Measurements from ENCODE around the gene HVCN1. TPM values are rescaled to one million over a fixed set of nuclear protein-coding genes. Genes with fewer than 3 reads are reported as not detected.
"Not testable (repeated sequence)": the region's sequence is repeated elsewhere in the genome, so short reads cannot be mapped to it uniquely, and the experiment has no call there.

Gene HVCN1
- total RNA-seq, 1 experiment from 2014 or later = 0.23 TPM

- H3K27me3 ChIP-seq (replicated peaks; ENCODE audit: control insufficient read depth, insufficient read depth, low read length) = no peaks in the 10 kb centered on the region
- CTCF ChIA-PET = interaction anchor here (0.6 kb wide), 1 partner anchor 43 kb away, joined by 3 read pairs; no protein-coding TSS in a partner anchor
- no peak overlapping the region for H3K4me3 Mint-ChIP-seq (ENCODE audit: unreplicated experiment)
- H3K36me3 Mint-ChIP-seq (ENCODE audit: insufficient read depth, unreplicated experiment) = peaks cover 93% of the 10 kb centered on the region
- no TSS peak for BruUV-seq (replicated peaks)
- no peaks in the 10 kb centered on the region for H3K9me3 ChIP-seq
- H3K4me1 ChIP-seq = no peaks in the 10 kb centered on the region
- H3K27ac Mint-ChIP-seq (ENCODE audit: unreplicated experiment) = no peak overlapping the region
- no peaks in the 10 kb centered on the region for H3K4me1 Mint-ChIP-seq (ENCODE audit: low read depth, unreplicated experiment)
- TF ChIP-seq CTCF (IDR thresholded peaks at IDR 0.05; ENCODE audit: insufficient read depth in 1 of 2, low read depth in 1 of 2, low read length in 1 of 2, severe bottlenecking in 1 of 2, unreplicated experiment in 1 of 2) = no peak
- no peaks in the 10 kb centered on the region for H3K27me3 Mint-ChIP-seq (ENCODE audit: insufficient read depth, unreplicated experiment)
- H3K9me3 Mint-ChIP-seq (ENCODE audit: unreplicated experiment) = no peaks in the 10 kb centered on the region
- no peak for DNase-seq
- H3K36me3 ChIP-seq (ENCODE audit: control insufficient read depth, insufficient read depth, low read length) = peaks cover 4% of the 10 kb centered on the region
- intact Hi-C loops (cut with micrococcal nuclease; ENCODE audit: unreplicated experiment) = no loop called here
- H3K4me3 ChIP-seq (ENCODE audit: low read depth, low read length) = no peak overlapping the region
- POLR2A ChIA-PET = no interaction called here
Measured at GRCh38 chr12:110726028-110726427, 37.1 kb upstream of the HVCN1 start.

- POLR2A ChIA-PET = no interaction called here
- DNase-seq = no peak
- H3K27me3 Mint-ChIP-seq (ENCODE audit: insufficient read depth, unreplicated experiment) = no peaks in the 10 kb centered on the region
- peaks cover 93% of the 10 kb centered on the region for H3K36me3 Mint-ChIP-seq (ENCODE audit: insufficient read depth, unreplicated experiment)
- Histone ChIP-seq H3K27me3 (replicated peaks; ENCODE audit: control insufficient read depth, insufficient read depth, low read length) (no peaks in the 10 kb centered on the region), H3K4me1 (no peaks in the 10 kb centered on the region), H3K4me3 (ENCODE audit: low read depth, low read length) (no peak overlapping the region), H3K36me3 (ENCODE audit: control insufficient read depth, insufficient read depth, low read length) (peaks cover 4% of the 10 kb centered on the region), H3K9me3 (no peaks in the 10 kb centered on the region)
- no peaks in the 10 kb centered on the region for H3K4me1 Mint-ChIP-seq (ENCODE audit: low read depth, unreplicated experiment)
- CTCF ChIA-PET = no interaction called here
- H3K9me3 Mint-ChIP-seq (ENCODE audit: unreplicated experiment) = no peaks in the 10 kb centered on the region
- intact Hi-C loops (cut with micrococcal nuclease; ENCODE audit: unreplicated experiment) = no loop called here
- no peak overlapping the region for H3K4me3 Mint-ChIP-seq (ENCODE audit: unreplicated experiment)
- BruUV-seq (replicated peaks) = no TSS peak
- no peak for TF ChIP-seq CTCF (IDR thresholded peaks at IDR 0.05; ENCODE audit: insufficient read depth in 1 of 2, low read depth in 1 of 2, low read length in 1 of 2, severe bottlenecking in 1 of 2, unreplicated experiment in 1 of 2)
- no peak overlapping the region for H3K27ac Mint-ChIP-seq (ENCODE audit: unreplicated experiment)
Measured at GRCh38 chr12:110725267-110725666, 36.4 kb upstream of the HVCN1 start.

- POLR2A ChIA-PET; H3K27me3 ChIP-seq (replicated peaks; ENCODE audit: control insufficient read depth, insufficient read depth, low read length); H3K4me1 Mint-ChIP-seq (ENCODE audit: low read depth, unreplicated experiment); H3K4me3 ChIP-seq (ENCODE audit: low read depth, low read length); H3K36me3 ChIP-seq (ENCODE audit: control insufficient read depth, insufficient read depth, low read length); H3K27ac Mint-ChIP-seq (ENCODE audit: unreplicated experiment); H3K27me3 Mint-ChIP-seq (ENCODE audit: insufficient read depth, unreplicated experiment); H3K9me3 Mint-ChIP-seq (ENCODE audit: unreplicated experiment); H3K4me1 ChIP-seq; intact Hi-C loops (cut with micrococcal nuclease; ENCODE audit: unreplicated experiment); H3K9me3 ChIP-seq; BruUV-seq (replicated peaks); DNase-seq; H3K4me3 Mint-ChIP-seq (ENCODE audit: unreplicated experiment): not testable (repeated sequence)
- H3K36me3 Mint-ChIP-seq (ENCODE audit: insufficient read depth, unreplicated experiment) = peaks cover 93% of the 10 kb centered on the region
- CTCF ChIA-PET = interaction anchor here (0.6 kb wide), 1 partner anchor 83 kb away, joined by 3 read pairs; no protein-coding TSS in a partner anchor
Measured at GRCh38 chr12:110722892-110723291, 34.0 kb upstream of the HVCN1 start.

- TF ChIP-seq CTCF (IDR thresholded peaks at IDR 0.05; ENCODE audit: insufficient read depth in 1 of 2, low read depth in 1 of 2, low read length in 1 of 2, severe bottlenecking in 1 of 2, unreplicated experiment in 1 of 2) = no peak
- CTCF ChIA-PET = no interaction called here
- Mint-ChIP-seq H3K4me3 (ENCODE audit: unreplicated experiment) (no peak overlapping the region), H3K4me1 (ENCODE audit: low read depth, unreplicated experiment) (no peaks in the 10 kb centered on the region), H3K9me3 (ENCODE audit: unreplicated experiment) (no peaks in the 10 kb centered on the region), H3K36me3 (ENCODE audit: insufficient read depth, unreplicated experiment) (peaks cover 90% of the 10 kb centered on the region), H3K27me3 (ENCODE audit: insufficient read depth, unreplicated experiment) (no peaks in the 10 kb centered on the region), H3K27ac (ENCODE audit: unreplicated experiment) (no peak overlapping the region)
- POLR2A ChIA-PET = no interaction called here
- no peaks in the 10 kb centered on the region for H3K9me3 ChIP-seq
- BruUV-seq (replicated peaks) = no TSS peak
- H3K27me3 ChIP-seq (replicated peaks; ENCODE audit: control insufficient read depth, insufficient read depth, low read length) = no peaks in the 10 kb centered on the region
- H3K4me1 ChIP-seq = no peaks in the 10 kb centered on the region
- DNase-seq = no peak
- intact Hi-C loops (cut with micrococcal nuclease; ENCODE audit: unreplicated experiment) = no loop called here
- H3K36me3 ChIP-seq (ENCODE audit: control insufficient read depth, insufficient read depth, low read length) = peaks cover 4% of the 10 kb centered on the region
- H3K4me3 ChIP-seq (ENCODE audit: low read depth, low read length) = no peak overlapping the region
Measured at GRCh38 chr12:110721570-110721969, 32.7 kb upstream of the HVCN1 start.

Measured in Caco-2 (cell line).